Breast epithelium (tissue), 4 donors: Measurements from ENCODE around the gene KRT39. TPM values are rescaled to one million over a fixed set of nuclear protein-coding genes. Genes with fewer than 3 reads are reported as not detected.
A peak's percentile ranks its signal among the peaks of the same experiment; 100 is the strongest.

ENCODE experiments used
- DNase-seq, 2 donors: peaks; one replicate each; pipeline ENCODE4 v3.0.0-alpha.2; 2019; ENCODE audit warnings: low spot score in 2 of 2
- H3K27ac ChIP-seq, 2 donors: fragments of 200-600 bp; sonication (generic) in 1 of 2; one replicate each; pipeline ENCODE4 v1.5.1; 2016 to 2019; ENCODE audit warnings: mild to moderate bottlenecking in 1 of 2
- H3K27me3 ChIP-seq, 2 donors: fragments of 200-600 bp; sonication (generic) in 1 of 2; one replicate each; pipeline versions ENCODE4 v1.5.1 to v1.6.0; 2017 to 2019; ENCODE audit warnings: control low read depth in 1 of 2, mild to moderate bottlenecking in 1 of 2
- H3K36me3 ChIP-seq: fragments of 200-600 bp; one replicate; pipeline ENCODE4 v1.5.1; 2019
- H3K4me1 ChIP-seq, 2 donors: fragments of 200-600 bp; sonication (generic); one replicate each; pipeline ENCODE4 v1.5.1; 2016 to 2019; ENCODE audit warnings: control low read depth in 1 of 2
- H3K4me3 ChIP-seq, 3 donors: fragments of 200-600 bp; sonication (generic); 1 replicate in 2 of 3; 2 replicates in 1 of 3; pipeline ENCODE4 v1.5.1; 2016 to 2019; ENCODE audit warnings: mild to moderate bottlenecking in 3 of 3, moderate library complexity in 2 of 3
- H3K9me3 ChIP-seq, 2 donors: fragments of 200-600 bp; sonication (generic) in 1 of 2; one replicate each; pipeline ENCODE4 v1.5.1; 2016 to 2019; ENCODE audit warnings: control low read depth in 1 of 2
- POLR2A ChIP-seq: fragments of 450-650 bp; IDR thresholded peaks from one replicate; pipeline ENCODE4 v1.6.1; 2016; ENCODE audit warnings: antibody characterized with exemption, mild to moderate bottlenecking, moderate library complexity
- POLR2AphosphoS5 ChIP-seq, 3 donors: sonication (generic); formaldehyde crosslinking; IDR thresholded peaks; one replicate each; pipeline ENCODE4 v1.6.1; 2017; ENCODE audit warnings: antibody characterized with exemption in 3 of 3
- intact Hi-C: fragments of 100-400 bp; cut with DNase I; formaldehyde crosslinking; loops from one replicate; pipeline ENCODE4 v1.15.1; 2023; ENCODE audit warnings: low total_unique reads
- total RNA-seq, 3 donors: library from RNA; depleted of rRNA; stranded (reverse); fragments of >200 nt; gene quantifications; one replicate each; pipeline ENCODE4 v1.1.0, GENCODE V29; 2016
- TF ChIP-seq, protein P1 (sequence below), 3 donors: fragments of 450-650 bp; IDR thresholded peaks; one replicate each; pipeline ENCODE4 v1.5.1; 2016 to 2017; ENCODE audit warnings: antibody characterized with exemption in 3 of 3, mild to moderate bottlenecking in 3 of 3, moderate library complexity in 3 of 3

Gene KRT39
- total RNA-seq: not detected

- TF ChIP-seq, protein P1, sequence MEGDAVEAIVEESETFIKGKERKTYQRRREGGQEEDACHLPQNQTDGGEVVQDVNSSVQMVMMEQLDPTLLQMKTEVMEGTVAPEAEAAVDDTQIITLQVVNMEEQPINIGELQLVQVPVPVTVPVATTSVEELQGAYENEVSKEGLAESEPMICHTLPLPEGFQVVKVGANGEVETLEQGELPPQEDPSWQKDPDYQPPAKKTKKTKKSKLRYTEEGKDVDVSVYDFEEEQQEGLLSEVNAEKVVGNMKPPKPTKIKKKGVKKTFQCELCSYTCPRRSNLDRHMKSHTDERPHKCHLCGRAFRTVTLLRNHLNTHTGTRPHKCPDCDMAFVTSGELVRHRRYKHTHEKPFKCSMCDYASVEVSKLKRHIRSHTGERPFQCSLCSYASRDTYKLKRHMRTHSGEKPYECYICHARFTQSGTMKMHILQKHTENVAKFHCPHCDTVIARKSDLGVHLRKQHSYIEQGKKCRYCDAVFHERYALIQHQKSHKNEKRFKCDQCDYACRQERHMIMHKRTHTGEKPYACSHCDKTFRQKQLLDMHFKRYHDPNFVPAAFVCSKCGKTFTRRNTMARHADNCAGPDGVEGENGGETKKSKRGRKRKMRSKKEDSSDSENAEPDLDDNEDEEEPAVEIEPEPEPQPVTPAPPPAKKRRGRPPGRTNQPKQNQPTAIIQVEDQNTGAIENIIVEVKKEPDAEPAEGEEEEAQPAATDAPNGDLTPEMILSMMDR (IDR thresholded peaks at IDR 0.05): no peak
- TF ChIP-seq POLR2AphosphoS5 (IDR thresholded peaks at IDR 0.05): no peak
- no peaks in the 10 kb centered on the region for H3K4me1 ChIP-seq
- no peak within 1 kb of the TSS for H3K4me3 ChIP-seq
- no peaks in the 10 kb centered on the region for H3K36me3 ChIP-seq
- intact Hi-C loops: no loop called here
- H3K9me3 ChIP-seq: no peaks in the 10 kb centered on the region
- H3K27me3 ChIP-seq: no peaks in the 10 kb centered on the region
- H3K27ac ChIP-seq: peak within 1 kb of the TSS in 1 of 2 donors; percentile 58
- no peak for DNase-seq
These were observed at the start of gene KRT39 for GRCh38 chr17:40966848-40967247. Gene KRT39 (minus strand): TSS chr17:40966948. CDS start chr17:40966856, 92 bp downstream.

DNA sequence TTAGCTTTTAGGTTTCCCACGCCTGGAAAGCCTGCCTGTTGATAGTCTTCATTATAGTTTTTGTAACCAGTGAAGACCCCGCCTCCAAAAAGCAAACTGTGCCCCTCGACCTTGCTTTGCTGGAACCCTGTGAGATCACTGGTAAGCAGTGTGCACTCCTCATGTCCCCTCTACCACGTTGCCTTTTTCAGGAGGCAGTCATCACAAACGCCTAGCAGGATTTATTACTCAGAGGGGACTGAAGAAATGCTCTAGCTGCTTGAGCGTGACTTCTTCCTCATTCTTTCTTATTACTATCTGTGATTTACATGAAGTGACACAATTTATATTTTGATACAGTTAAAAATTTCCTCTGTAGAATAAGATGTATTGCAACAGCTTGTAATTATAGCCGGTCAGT lies 48.7 kb upstream of the KRT39 start:
- intact Hi-C loops: no loop called here
- TF ChIP-seq, protein P1 (IDR thresholded peaks at IDR 0.05): no peak
- TF ChIP-seq POLR2AphosphoS5 (IDR thresholded peaks at IDR 0.05) (no peak), POLR2A (no peak)
- no peak overlapping the region for H3K27ac ChIP-seq

GRCh38 chr17:41013606-41014005 lies 46.9 kb upstream of the KRT39 start:
- no peaks in the 10 kb centered on the region for H3K9me3 ChIP-seq
- no peak overlapping the region for H3K4me3 ChIP-seq
- no peaks in the 10 kb centered on the region for H3K27me3 ChIP-seq
- no peaks in the 10 kb centered on the region for H3K36me3 ChIP-seq
- no peak overlapping the region for H3K27ac ChIP-seq
- DNase-seq: no peak
- no peak for TF ChIP-seq POLR2AphosphoS5 (IDR thresholded peaks at IDR 0.05)
- no peak for TF ChIP-seq POLR2A
- TF ChIP-seq, protein P1 (IDR thresholded peaks at IDR 0.05): no peak
- intact Hi-C loops: no loop called here
- H3K4me1 ChIP-seq: no peaks in the 10 kb centered on the region

More for the DNA sequence above, 48.7 kb upstream of the KRT39 start:
- Histone ChIP-seq H3K4me3 (no peak overlapping the region), H3K4me1 (no peaks in the 10 kb centered on the region), H3K9me3 (no peaks in the 10 kb centered on the region), H3K36me3 (no peaks in the 10 kb centered on the region), H3K27me3 (no peaks in the 10 kb centered on the region)
- no peak for DNase-seq

- no peaks in the 10 kb centered on the region for H3K4me1 ChIP-seq
- no peak overlapping the region for H3K4me3 ChIP-seq
- intact Hi-C loops: no loop called here
- H3K36me3 ChIP-seq: no peaks in the 10 kb centered on the region
- TF ChIP-seq POLR2A: no peak
- DNase-seq: no peak
- no peaks in the 10 kb centered on the region for H3K9me3 ChIP-seq
- no peak overlapping the region for H3K27ac ChIP-seq
- H3K27me3 ChIP-seq: no peaks in the 10 kb centered on the region
These were observed 46.4 kb upstream of the KRT39 start for GRCh38 chr17:41013181-41013580.

DNA sequence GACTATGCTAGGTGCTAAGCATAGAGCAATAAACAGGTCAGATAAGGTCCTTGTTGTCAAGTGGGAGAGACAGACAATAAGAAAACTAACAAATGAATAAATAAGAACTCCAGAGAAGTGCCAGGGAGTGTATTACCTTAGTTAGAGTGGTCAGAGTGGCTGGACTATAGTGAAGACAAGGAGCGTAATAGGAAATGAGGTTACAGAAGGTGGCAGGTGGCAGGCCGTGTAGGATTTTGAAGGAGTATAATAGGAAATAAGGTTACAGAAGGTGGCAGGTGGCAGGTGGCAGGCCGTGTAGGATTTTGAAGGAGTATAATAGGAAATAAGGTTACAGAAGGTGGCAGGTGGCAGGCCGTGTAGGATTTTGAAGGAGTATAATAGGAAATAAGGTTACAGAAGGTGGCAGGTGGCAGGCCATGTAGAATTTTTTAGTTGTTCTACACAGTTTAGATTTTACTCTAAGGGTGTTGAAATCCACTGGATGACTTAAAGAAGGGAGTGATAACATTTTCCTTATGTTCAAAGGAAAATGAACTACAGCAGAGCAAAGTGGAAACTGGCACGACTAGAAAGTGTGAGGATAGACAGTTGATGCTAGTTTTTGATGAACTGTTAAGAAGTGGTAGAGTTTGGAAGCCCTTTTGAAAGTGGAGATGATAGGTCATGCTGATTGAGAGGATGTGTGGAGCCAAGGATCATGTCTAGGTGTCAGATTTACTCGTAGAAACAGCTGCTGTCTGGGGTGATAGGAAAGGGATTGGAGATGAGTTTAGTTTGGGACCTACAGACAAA lies 45.8 kb upstream of the KRT39 start:
- Histone ChIP-seq H3K9me3 (no peaks in the 10 kb centered on the region), H3K4me3 (no peak overlapping the region), H3K4me1 (no peaks in the 10 kb centered on the region), H3K27me3 (no peaks in the 10 kb centered on the region), H3K36me3 (no peaks in the 10 kb centered on the region), H3K27ac (no peak overlapping the region)
- TF ChIP-seq, protein P1 (IDR thresholded peaks at IDR 0.05): no peak
- no peak for TF ChIP-seq POLR2A
- TF ChIP-seq POLR2AphosphoS5 (IDR thresholded peaks at IDR 0.05): no peak
- intact Hi-C loops: no loop called here
- no peak for DNase-seq
